ENCODE data around the gene CPB1. TPM values are rescaled to one million over a fixed set of nuclear protein-coding genes. Genes with fewer than 3 reads are reported as not detected.

Gene CPB1
- total RNA-seq, 1 donor: not detected

- no peak overlapping the region for H3K4me3 ChIP-seq (ENCODE audit: low read depth, low read length)
- TF ChIP-seq CTCF (IDR thresholded peaks at IDR 0.05; ENCODE audit: insufficient read depth, low read depth, low read length): no peak
- no peak for DNase-seq (ENCODE audit: low read depth)
Observed at GRCh38 chr3:148863297-148863696, 35.7 kb downstream of the CPB1 start.

DNA sequence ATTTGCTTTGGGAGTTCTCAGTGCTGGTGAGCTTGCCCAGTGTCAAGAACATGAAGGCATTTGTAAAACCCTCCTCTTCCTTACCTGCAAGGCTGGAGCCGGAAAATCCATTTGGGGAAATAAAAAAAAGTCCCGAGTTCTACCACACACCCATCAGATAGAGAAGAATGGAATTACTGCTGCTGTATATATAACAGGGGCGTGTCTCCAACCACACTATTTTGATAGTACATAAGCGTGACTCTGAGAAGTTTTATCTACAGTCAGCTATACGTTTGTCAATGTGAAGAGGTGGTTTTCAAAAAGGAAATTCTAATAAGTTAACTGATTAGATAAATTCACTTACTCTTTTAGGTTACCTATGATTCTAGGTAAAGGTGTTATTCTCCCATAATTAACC, 36.2 kb downstream of the CPB1 start:
- H3K4me3 ChIP-seq (ENCODE audit: low read depth, low read length): no peak overlapping the region
- no peak for TF ChIP-seq CTCF (IDR thresholded peaks at IDR 0.05; ENCODE audit: insufficient read depth, low read depth, low read length)
- DNase-seq (ENCODE audit: low read depth): no peak

GRCh38 chr3:148865049-148865448, 37.4 kb downstream of the CPB1 start, which contains the start of gene CPA3:
Gene CPA3, plus strand, starts transcription at chr3:148865296. Its CDS starts 12 bp downstream, at chr3:148865308.
- no peak within 1 kb of the TSS for H3K4me3 ChIP-seq (ENCODE audit: low read depth, low read length)
- no peak for DNase-seq (ENCODE audit: low read depth)
- TF ChIP-seq CTCF (IDR thresholded peaks at IDR 0.05; ENCODE audit: insufficient read depth, low read depth, low read length): no peak

GRCh38 chr3:148866261-148866660, 38.6 kb downstream of the CPB1 start:
- TF ChIP-seq CTCF (IDR thresholded peaks at IDR 0.05; ENCODE audit: insufficient read depth, low read depth, low read length): no peak
- H3K4me3 ChIP-seq (ENCODE audit: low read depth, low read length): no peak overlapping the region
- no peak for DNase-seq (ENCODE audit: low read depth)

GRCh38 chr3:148873270-148873927, 45.8 kb downstream of the CPB1 start:
- no peak for DNase-seq (ENCODE audit: low read depth)
- TF ChIP-seq CTCF (IDR thresholded peaks at IDR 0.05; ENCODE audit: insufficient read depth, low read depth, low read length): no peak
- no peak overlapping the region for H3K4me3 ChIP-seq (ENCODE audit: low read depth, low read length)

GRCh38 chr3:148873977-148874376, 46.4 kb downstream of the CPB1 start:
- no peak overlapping the region for H3K4me3 ChIP-seq (ENCODE audit: low read depth, low read length)
- DNase-seq (ENCODE audit: low read depth): no peak
- TF ChIP-seq CTCF (IDR thresholded peaks at IDR 0.05; ENCODE audit: insufficient read depth, low read depth, low read length): no peak

DNA sequence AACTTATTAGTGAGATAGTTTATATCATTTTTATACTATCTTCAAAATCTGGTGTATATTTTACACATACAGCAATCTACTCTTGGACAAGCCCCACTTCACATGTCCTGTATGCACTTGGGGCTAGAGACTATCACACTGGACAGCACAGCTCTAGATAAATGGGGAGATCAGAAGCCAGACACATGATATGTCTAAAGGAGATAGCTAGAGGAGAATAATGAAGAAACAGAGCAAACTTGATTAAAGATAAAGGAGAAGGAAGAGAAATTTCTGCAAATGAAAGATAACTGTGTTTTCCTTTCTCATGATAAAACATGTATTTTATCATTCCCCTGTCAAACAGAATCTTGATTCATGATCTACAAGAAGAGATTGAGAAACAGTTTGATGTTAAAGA, 50.5 kb downstream of the CPB1 start:
- DNase-seq (ENCODE audit: low read depth): no peak
- no peak overlapping the region for H3K4me3 ChIP-seq (ENCODE audit: low read depth, low read length)
- TF ChIP-seq CTCF (IDR thresholded peaks at IDR 0.05; ENCODE audit: insufficient read depth, low read depth, low read length): no peak
